Ovary (tissue), 3 donors: ENCODE measurements around the gene QPRT.
"Not testable (repeated sequence)": the region's sequence is repeated elsewhere in the genome, so short reads cannot be mapped to it uniquely, and the experiment has no call there.

Experiments used
- EP300 ChIP-seq: sonication (generic); formaldehyde crosslinking; IDR thresholded peaks from one replicate; pipeline ENCODE4 v1.6.1; 2017; ENCODE audit warnings: antibody characterized with exemption
- TF ChIP-seq, protein P1 (sequence below), 3 donors: fragments of 450-650 bp in 2 of 3; fragments of 200-600 bp in 1 of 3; IDR thresholded peaks; one replicate each; pipeline versions ENCODE4 v1.5.1 to v1.8.0; 2016 to 2022; ENCODE audit warnings: antibody characterized with exemption in 3 of 3, mild to moderate bottlenecking in 1 of 3
- donor health status: DM: no; HTN: no; CAD: no.

GRCh38 chr16:29692606-29693005 lies 13.6 kb downstream of the QPRT start:
- TF ChIP-seq, protein P1, sequence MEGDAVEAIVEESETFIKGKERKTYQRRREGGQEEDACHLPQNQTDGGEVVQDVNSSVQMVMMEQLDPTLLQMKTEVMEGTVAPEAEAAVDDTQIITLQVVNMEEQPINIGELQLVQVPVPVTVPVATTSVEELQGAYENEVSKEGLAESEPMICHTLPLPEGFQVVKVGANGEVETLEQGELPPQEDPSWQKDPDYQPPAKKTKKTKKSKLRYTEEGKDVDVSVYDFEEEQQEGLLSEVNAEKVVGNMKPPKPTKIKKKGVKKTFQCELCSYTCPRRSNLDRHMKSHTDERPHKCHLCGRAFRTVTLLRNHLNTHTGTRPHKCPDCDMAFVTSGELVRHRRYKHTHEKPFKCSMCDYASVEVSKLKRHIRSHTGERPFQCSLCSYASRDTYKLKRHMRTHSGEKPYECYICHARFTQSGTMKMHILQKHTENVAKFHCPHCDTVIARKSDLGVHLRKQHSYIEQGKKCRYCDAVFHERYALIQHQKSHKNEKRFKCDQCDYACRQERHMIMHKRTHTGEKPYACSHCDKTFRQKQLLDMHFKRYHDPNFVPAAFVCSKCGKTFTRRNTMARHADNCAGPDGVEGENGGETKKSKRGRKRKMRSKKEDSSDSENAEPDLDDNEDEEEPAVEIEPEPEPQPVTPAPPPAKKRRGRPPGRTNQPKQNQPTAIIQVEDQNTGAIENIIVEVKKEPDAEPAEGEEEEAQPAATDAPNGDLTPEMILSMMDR (IDR thresholded peaks at IDR 0.05) = not testable (repeated sequence)
- not testable (repeated sequence) for TF ChIP-seq EP300
